ENCODE data around the gene HIPK3.

DNA sequence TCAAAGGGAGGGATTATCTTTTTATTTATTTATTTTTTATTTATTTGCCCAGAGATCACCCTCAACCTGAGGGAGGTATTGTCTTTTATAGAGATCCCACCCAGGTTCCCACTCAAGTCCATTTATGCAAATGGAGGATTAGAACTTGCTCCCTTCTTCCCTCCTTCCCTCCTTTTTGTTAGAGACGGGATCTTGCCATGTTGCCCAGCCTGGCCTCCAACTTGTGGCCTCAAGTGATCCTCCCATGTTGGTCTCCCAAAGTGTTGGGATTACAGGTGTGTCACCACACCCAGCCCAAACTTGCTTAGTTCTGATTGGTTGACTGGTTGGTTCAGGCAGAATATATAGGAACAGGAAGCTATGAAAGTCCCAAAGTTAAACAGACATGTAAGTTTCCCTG, 51.9 kb downstream of the HIPK3 start:
- TF ChIP-seq, protein P1, sequence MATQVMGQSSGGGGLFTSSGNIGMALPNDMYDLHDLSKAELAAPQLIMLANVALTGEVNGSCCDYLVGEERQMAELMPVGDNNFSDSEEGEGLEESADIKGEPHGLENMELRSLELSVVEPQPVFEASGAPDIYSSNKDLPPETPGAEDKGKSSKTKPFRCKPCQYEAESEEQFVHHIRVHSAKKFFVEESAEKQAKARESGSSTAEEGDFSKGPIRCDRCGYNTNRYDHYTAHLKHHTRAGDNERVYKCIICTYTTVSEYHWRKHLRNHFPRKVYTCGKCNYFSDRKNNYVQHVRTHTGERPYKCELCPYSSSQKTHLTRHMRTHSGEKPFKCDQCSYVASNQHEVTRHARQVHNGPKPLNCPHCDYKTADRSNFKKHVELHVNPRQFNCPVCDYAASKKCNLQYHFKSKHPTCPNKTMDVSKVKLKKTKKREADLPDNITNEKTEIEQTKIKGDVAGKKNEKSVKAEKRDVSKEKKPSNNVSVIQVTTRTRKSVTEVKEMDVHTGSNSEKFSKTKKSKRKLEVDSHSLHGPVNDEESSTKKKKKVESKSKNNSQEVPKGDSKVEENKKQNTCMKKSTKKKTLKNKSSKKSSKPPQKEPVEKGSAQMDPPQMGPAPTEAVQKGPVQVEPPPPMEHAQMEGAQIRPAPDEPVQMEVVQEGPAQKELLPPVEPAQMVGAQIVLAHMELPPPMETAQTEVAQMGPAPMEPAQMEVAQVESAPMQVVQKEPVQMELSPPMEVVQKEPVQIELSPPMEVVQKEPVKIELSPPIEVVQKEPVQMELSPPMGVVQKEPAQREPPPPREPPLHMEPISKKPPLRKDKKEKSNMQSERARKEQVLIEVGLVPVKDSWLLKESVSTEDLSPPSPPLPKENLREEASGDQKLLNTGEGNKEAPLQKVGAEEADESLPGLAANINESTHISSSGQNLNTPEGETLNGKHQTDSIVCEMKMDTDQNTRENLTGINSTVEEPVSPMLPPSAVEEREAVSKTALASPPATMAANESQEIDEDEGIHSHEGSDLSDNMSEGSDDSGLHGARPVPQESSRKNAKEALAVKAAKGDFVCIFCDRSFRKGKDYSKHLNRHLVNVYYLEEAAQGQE (IDR thresholded peaks at IDR 0.05; ENCODE audit: insufficient read depth in 1 of 2, low read depth in 2 of 2, low read length in 2 of 2): no peak
- TF ChIP-seq POLR2AphosphoS5 (IDR thresholded peaks at IDR 0.05; ENCODE audit: low read depth, low read length): no peak
- TF ChIP-seq SIN3A (IDR thresholded peaks at IDR 0.05; ENCODE audit: borderline replicate concordance, insufficient read depth, low read length): no peak
